ENCODE data around the gene PROK2. TPM values are rescaled to one million over a fixed set of nuclear protein-coding genes. Genes with fewer than 3 reads are reported as not detected.

The PROK2 gene
- total RNA-seq, 4 donors from 2014 or later, result 1.1 to 1.3 TPM; not detected in 2

DNA sequence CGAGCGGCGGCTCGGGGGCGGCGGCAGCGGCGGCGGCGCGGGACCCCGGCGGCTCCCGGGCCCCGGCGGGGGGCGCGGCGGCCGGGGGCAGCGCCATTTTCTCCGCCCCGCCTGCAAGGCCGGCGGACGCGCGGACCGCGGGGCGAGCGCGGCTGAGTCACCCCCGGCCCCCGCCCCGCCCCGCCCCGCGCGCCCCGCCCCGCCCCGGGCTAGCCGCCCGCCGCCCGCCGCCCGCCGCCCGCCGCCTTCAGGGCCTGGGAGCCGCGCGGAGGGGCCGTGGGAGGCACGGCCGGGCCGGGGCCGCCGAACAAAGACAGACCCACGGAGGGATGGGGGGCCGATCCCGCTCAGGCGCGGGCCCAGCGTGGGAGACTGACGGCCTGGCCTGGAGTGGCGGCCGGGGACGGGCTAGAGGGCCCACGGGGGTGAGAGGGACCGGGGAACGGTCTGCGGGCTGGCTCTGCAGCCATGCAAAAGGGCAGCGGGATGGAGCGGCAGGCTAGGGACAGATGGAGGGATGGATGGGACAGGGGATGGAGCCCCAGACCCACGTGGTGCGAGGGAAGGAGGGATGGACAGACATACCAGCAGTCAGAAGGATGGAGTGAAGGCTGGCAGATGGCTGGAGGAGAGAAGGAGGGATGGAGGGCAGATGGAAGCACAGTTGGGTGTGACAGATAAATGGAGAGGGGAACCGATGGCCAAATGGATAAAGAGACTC lies 59.5 kb downstream of the PROK2 start, which contains the start of gene EIF4E3:
Gene EIF4E3 (minus strand): TSS at position 132 of the 721 bp plus-strand sequence. CDS start 35 bp downstream, at position 97.
- peak within 1 kb of the TSS; percentile 81 to 93 for H3K4me3 ChIP-seq

DNA sequence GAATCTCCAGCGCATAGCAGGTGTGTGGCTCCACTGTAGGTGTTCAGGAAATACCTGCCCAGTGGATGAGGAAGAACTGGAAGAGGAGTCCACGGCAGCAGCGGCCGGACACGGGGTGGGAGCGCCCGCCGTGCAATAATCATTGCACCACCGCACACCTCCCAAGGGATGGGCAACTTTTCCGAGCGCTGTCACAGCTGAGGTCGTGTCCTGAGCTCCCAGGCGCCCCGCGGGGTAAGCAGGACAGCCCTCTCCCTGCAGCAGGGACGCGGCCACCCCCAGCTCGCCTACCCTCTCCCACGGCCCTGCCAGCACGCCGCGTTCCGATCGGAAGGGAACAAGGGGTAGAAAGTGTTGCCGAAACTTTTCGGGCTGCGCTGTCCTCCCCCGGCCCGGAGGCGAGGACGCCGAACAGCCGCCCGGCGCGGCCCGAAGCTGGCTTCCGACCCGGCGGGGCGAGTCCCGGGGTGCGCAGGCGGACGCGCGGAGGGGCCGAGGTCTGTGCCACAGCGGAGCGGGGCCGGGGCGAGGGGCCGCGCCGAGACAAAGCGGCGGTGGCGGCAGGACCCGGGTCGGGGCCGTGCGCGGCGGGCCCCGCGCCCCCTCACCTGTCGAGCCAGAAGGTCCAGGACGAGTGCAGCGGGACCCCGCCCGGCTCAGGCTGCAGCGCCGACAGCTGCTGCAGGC lies 60.2 kb downstream of the PROK2 start:
- H3K36me3 ChIP-seq, result no peaks in the 10 kb centered on the region
- H3K9me3 ChIP-seq, result no peaks in the 10 kb centered on the region
- H3K4me1 ChIP-seq, result peaks cover 0 to 42% (median 4%) of the 10 kb centered on the region in 3 donors
- ATAC-seq, result peak; percentile 67
- WGBS, 2 donors (ENCODE audit: low coverage in 1 of 2), result 0% methylated on average over 1 to 7 of the region's 73 CpGs
- H3K27me3 ChIP-seq, result no peaks in the 10 kb centered on the region
- H3K4me3 ChIP-seq, result peak overlapping the region; percentile 81 to 93
- H3K27ac ChIP-seq, result peak overlapping the region; percentile 27 to 87 (median 85)
- TF ChIP-seq, protein P1, sequence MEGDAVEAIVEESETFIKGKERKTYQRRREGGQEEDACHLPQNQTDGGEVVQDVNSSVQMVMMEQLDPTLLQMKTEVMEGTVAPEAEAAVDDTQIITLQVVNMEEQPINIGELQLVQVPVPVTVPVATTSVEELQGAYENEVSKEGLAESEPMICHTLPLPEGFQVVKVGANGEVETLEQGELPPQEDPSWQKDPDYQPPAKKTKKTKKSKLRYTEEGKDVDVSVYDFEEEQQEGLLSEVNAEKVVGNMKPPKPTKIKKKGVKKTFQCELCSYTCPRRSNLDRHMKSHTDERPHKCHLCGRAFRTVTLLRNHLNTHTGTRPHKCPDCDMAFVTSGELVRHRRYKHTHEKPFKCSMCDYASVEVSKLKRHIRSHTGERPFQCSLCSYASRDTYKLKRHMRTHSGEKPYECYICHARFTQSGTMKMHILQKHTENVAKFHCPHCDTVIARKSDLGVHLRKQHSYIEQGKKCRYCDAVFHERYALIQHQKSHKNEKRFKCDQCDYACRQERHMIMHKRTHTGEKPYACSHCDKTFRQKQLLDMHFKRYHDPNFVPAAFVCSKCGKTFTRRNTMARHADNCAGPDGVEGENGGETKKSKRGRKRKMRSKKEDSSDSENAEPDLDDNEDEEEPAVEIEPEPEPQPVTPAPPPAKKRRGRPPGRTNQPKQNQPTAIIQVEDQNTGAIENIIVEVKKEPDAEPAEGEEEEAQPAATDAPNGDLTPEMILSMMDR (IDR thresholded peaks at IDR 0.05), result peak in 1 of 4 experiments; percentile 3
- TF ChIP-seq EP300 (IDR thresholded peaks at IDR 0.05), result no peak

More for the DNA sequence above, 59.5 kb downstream of the PROK2 start, which contains the start of gene EIF4E3:
- ATAC-seq, result peak; percentile 88
- no peaks in the 10 kb centered on the region for H3K27me3 ChIP-seq
- TF ChIP-seq EP300 (IDR thresholded peaks at IDR 0.05), result no peak
- H3K36me3 ChIP-seq, result no peaks in the 10 kb centered on the region
- peaks cover 0 to 45% (median 4%) of the 10 kb centered on the region in 3 donors for H3K4me1 ChIP-seq
- H3K9me3 ChIP-seq, result no peaks in the 10 kb centered on the region
- peak within 1 kb of the TSS; percentile 37 to 89 (median 85) for H3K27ac ChIP-seq
- 8 to 60% methylated on average over 1 to 8 of the region's 80 CpGs for WGBS, 2 donors (ENCODE audit: low coverage in 1 of 2)

DNA sequence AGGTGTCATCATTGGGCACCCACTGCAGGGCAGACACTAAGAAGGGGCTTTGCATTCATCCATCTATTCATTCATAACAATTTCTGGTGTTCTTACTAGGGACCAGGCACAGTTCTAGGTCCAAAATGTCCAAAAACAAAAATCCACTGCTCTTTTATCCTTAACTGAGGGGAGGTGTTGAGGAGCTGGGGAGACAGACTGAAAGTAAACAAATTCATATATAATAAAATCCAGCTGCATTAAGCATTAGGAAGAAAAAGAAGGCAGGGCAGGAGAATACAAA lies 60.8 kb downstream of the PROK2 start:
- TF ChIP-seq POLR2AphosphoS5 (IDR thresholded peaks at IDR 0.05), result no peak
- TF ChIP-seq, protein P1 (IDR thresholded peaks at IDR 0.05), result no peak
- TF ChIP-seq POLR2A (IDR thresholded peaks at IDR 0.05), result no peak
- no peak for TF ChIP-seq EP300 (IDR thresholded peaks at IDR 0.05)
- no peak for ATAC-seq

GRCh38 chr3:71723452-71724170 lies 61.3 kb downstream of the PROK2 start:
- no peak for ATAC-seq
- WGBS, 2 donors (ENCODE audit: low coverage in 1 of 2), result 24 to 55% methylated on average over 6 of the region's 6 CpGs
- no peak for TF ChIP-seq POLR2AphosphoS5 (IDR thresholded peaks at IDR 0.05)
- TF ChIP-seq, protein P1 (IDR thresholded peaks at IDR 0.05), result no peak
- Histone ChIP-seq H3K27me3 (no peaks in the 10 kb centered on the region), H3K36me3 (no peaks in the 10 kb centered on the region), H3K4me3 (peak overlapping the region; percentile 81 to 93), H3K9me3 (no peaks in the 10 kb centered on the region), H3K27ac (no peak overlapping the region), H3K4me1 (peaks cover 0 to 39% (median 4%) of the 10 kb centered on the region in 3 donors)

More for the DNA sequence above, 60.8 kb downstream of the PROK2 start:
- Histone ChIP-seq H3K27ac (peak overlapping the region in 2 of 4 donors; percentile 84 to 87), H3K4me3 (peak overlapping the region; percentile 81 to 93), H3K27me3 (no peaks in the 10 kb centered on the region), H3K9me3 (no peaks in the 10 kb centered on the region), H3K4me1 (peaks cover 0 to 39% (median 4%) of the 10 kb centered on the region in 3 donors), H3K36me3 (no peaks in the 10 kb centered on the region)

DNA sequence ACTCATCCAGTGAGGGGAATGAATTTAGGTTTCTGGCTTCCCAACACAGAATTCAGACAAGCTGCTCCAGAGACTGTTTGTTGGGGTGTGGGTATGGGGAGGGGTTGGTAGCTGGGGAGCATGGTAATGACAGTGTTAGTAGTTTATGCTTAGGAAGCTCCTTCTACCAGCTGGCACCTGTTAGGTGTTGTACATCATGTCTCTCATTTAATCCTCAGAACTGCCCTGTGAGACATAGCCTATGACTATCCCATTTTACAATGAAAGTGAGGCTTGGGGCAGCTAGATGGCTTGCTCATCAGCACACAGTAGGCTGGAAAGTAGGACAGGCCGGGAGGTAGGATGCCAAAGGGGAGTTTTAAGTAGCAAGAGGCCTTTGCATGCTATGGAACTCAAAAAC lies 62.3 kb downstream of the PROK2 start:
- no peaks in the 10 kb centered on the region for H3K36me3 ChIP-seq
- no peak overlapping the region for H3K4me3 ChIP-seq
- no peak for ATAC-seq
- TF ChIP-seq POLR2A (IDR thresholded peaks at IDR 0.05) (no peak), POLR2AphosphoS5 (IDR thresholded peaks at IDR 0.05) (no peak), EP300 (IDR thresholded peaks at IDR 0.05) (no peak)
- TF ChIP-seq, protein P1 (IDR thresholded peaks at IDR 0.05), result no peak
- no peaks in the 10 kb centered on the region for H3K9me3 ChIP-seq
- peaks cover 0 to 39% (median 4%) of the 10 kb centered on the region in 3 donors for H3K4me1 ChIP-seq
- 75% methylated on average over 1 of the region's 1 CpG; no CpG with 5 or more reads in 1 of the 2 donors for WGBS, 2 donors (ENCODE audit: low coverage in 1 of 2)
- H3K27me3 ChIP-seq, result no peaks in the 10 kb centered on the region
- no peak overlapping the region for H3K27ac ChIP-seq

Data from gastroesophageal sphincter (tissue), 4 donors.